Mesendoderm (in vitro differentiated cells): ENCODE results near the gene MEGF6.

Experiments
- DNase-seq: peaks from one replicate; pipeline ENCODE4 v3.0.0; 2013
- H2AK5ac ChIP-seq: 2 replicates; pipeline ENCODE4 v1.6.1; 2013; ENCODE audit warnings: low read length, inconsistent platforms
- H2BK120ac ChIP-seq: 2 replicates; pipeline ENCODE4 v1.6.1; 2013; ENCODE audit warnings: low read depth, mild to moderate bottlenecking, low read length, moderate library complexity, mixed read lengths
- H2BK15ac ChIP-seq: replicated peaks from 2 replicates; pipeline ENCODE4 v1.6.1; 2013; ENCODE audit warnings: low read depth, mild to moderate bottlenecking, moderate library complexity
- H2BK5ac ChIP-seq: 2 replicates; pipeline ENCODE4 v1.6.1; 2013; ENCODE audit warnings: low read length, inconsistent platforms
- H3K18ac ChIP-seq: 2 replicates; pipeline ENCODE4 v1.6.1; 2013; ENCODE audit warnings: mild to moderate bottlenecking, low read length, mixed read lengths
- H3K23ac ChIP-seq: one replicate; pipeline ENCODE4 v1.6.1; 2013; ENCODE audit warnings: low read length
- H3K27ac ChIP-seq: 2 replicates; pipeline ENCODE4 v1.5.1; 2013; ENCODE audit warnings: low read depth, mild to moderate bottlenecking, inconsistent platforms, low read length, moderate library complexity
- H3K27me3 ChIP-seq: 2 replicates; pipeline ENCODE4 v1.6.1; 2013; ENCODE audit warnings: low read length, control low read depth, mild to moderate bottlenecking, inconsistent platforms; ENCODE audit not compliant: insufficient read depth, poor library complexity
- H3K36me3 ChIP-seq: 2 replicates; pipeline ENCODE4 v1.6.1; 2013; ENCODE audit warnings: low read length, inconsistent platforms; ENCODE audit not compliant: control insufficient read depth, insufficient read depth
- H3K4ac ChIP-seq: one replicate; pipeline ENCODE4 v1.6.1; 2013; ENCODE audit warnings: low read depth, mild to moderate bottlenecking, low read length, moderate library complexity
- H3K4me1 ChIP-seq: 2 replicates; pipeline ENCODE4 v1.6.1; 2013; ENCODE audit warnings: low read depth, low read length, inconsistent platforms; ENCODE audit not compliant: control insufficient read depth
- H3K4me2 ChIP-seq: 2 replicates; pipeline ENCODE4 v1.6.1; 2013; ENCODE audit warnings: low read length
- H3K4me3 ChIP-seq: 2 replicates; pipeline ENCODE4 v1.5.1; 2013; ENCODE audit warnings: mild to moderate bottlenecking, low read length
- H3K56ac ChIP-seq: one replicate; pipeline ENCODE4 v1.6.1; 2013; ENCODE audit warnings: low read length
- H3K79me1 ChIP-seq: 2 replicates; pipeline ENCODE4 v1.6.1; 2013; ENCODE audit warnings: low read length, inconsistent platforms
- H3K79me2 ChIP-seq: 2 replicates; pipeline ENCODE4 v1.6.1; 2013; ENCODE audit warnings: mild to moderate bottlenecking, low read length; ENCODE audit not compliant: control insufficient read depth, insufficient read depth
- H3K9ac ChIP-seq: 2 replicates; pipeline ENCODE4 v1.6.1; 2013; ENCODE audit warnings: low read length, inconsistent platforms
- H4K5ac ChIP-seq: one replicate; pipeline ENCODE4 v1.6.1; 2013; ENCODE audit warnings: low read length
- H4K8ac ChIP-seq: one replicate; pipeline ENCODE4 v1.6.1; 2013; ENCODE audit warnings: low read depth, mild to moderate bottlenecking, control low read depth, low read length, moderate library complexity
- WGBS: extraction: QIAGEN DNeasy Blood & Tissue Kit; methylation state at CpG from one replicate; pipeline ENCODE4 v1.1.7; 2013; ENCODE audit warnings: low lambda C conversion rate, missing lambda C conversion rate; ENCODE audit not compliant: insufficient coverage; ENCODE audit errors: extremely low coverage; 5-methylcytosine and 5-hydroxymethylcytosine counted together

Gene MEGF6

DNA sequence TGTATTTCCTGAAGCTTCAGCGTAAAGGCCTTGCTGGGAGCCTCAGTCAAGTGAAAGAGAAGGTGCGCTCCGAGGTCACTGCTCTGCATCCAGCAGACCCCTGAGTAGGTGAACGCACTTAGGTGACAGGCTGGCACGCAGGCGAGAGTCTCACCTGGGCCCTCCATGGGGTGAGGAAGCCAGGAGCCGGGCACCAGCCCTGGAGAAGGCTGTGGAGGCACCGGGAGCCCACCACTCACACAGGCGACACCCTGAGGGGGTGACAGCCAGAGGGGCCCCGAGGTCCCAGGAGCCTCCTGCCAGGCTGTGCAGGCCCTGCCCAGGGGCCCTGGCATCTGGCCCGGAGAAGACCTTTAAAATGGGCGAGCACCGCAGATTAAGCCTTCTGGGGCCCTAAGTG, 89.2 kb downstream of the MEGF6 start:
- H3K56ac ChIP-seq: no peak overlapping the region
- H3K23ac ChIP-seq: no peak overlapping the region
- H2BK15ac ChIP-seq: no peak overlapping the region
- no peak overlapping the region for H2AK5ac ChIP-seq
- H3K79me2 ChIP-seq: no peaks in the 10 kb centered on the region
- no peak overlapping the region for H3K4me3 ChIP-seq
- DNase-seq: no peak
- no peak overlapping the region for H4K8ac ChIP-seq
- no peak overlapping the region for H4K5ac ChIP-seq
- no peaks in the 10 kb centered on the region for H3K79me1 ChIP-seq
- no peaks in the 10 kb centered on the region for H3K36me3 ChIP-seq
- H3K9ac ChIP-seq: no peak overlapping the region
- WGBS: no CpG with 5 or more reads among the region's 13 CpGs
- no peak overlapping the region for H3K4ac ChIP-seq
- H2BK120ac ChIP-seq: no peak overlapping the region
- no peak overlapping the region for H3K18ac ChIP-seq
- no peaks in the 10 kb centered on the region for H3K27me3 ChIP-seq
- no peaks in the 10 kb centered on the region for H3K4me1 ChIP-seq
- no peak overlapping the region for H3K4me2 ChIP-seq
- H3K27ac ChIP-seq: no peak overlapping the region
- no peak overlapping the region for H2BK5ac ChIP-seq

DNA sequence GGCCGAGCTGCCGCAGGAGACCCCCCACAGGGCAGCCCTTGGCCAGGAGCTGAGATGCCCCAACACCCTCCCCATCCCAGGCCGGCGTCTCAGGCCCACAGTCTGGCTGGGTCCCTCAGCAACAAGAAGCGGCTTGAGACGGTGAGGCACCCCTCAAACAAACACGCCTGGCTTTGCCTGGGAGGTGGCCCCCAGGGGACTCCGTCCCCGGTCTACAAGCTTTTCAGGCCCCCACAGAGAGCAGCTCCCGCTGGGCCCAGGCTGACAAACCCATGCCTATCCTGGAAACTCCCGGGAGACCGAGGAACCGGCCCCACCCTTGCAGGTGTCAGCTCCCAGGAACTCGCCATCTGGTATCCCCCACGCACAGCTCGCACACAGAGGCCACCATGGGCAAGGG, 89.9 kb downstream of the MEGF6 start:
- Histone ChIP-seq H3K4me1 (no peaks in the 10 kb centered on the region), H2BK15ac (no peak overlapping the region), H3K4me2 (no peak overlapping the region), H4K5ac (no peak overlapping the region), H3K4me3 (no peak overlapping the region), H3K27me3 (no peaks in the 10 kb centered on the region), H4K8ac (no peak overlapping the region), H3K9ac (no peak overlapping the region), H3K27ac (no peak overlapping the region), H3K18ac (no peak overlapping the region), H3K36me3 (no peaks in the 10 kb centered on the region), H3K79me1 (no peaks in the 10 kb centered on the region), H3K56ac (no peak overlapping the region), H2BK5ac (no peak overlapping the region), H3K4ac (no peak overlapping the region), H3K23ac (no peak overlapping the region), H2BK120ac (no peak overlapping the region), H2AK5ac (no peak overlapping the region), H3K79me2 (no peaks in the 10 kb centered on the region)
- DNase-seq: no peak
- no CpG with 5 or more reads among the region's 16 CpGs for WGBS

DNA sequence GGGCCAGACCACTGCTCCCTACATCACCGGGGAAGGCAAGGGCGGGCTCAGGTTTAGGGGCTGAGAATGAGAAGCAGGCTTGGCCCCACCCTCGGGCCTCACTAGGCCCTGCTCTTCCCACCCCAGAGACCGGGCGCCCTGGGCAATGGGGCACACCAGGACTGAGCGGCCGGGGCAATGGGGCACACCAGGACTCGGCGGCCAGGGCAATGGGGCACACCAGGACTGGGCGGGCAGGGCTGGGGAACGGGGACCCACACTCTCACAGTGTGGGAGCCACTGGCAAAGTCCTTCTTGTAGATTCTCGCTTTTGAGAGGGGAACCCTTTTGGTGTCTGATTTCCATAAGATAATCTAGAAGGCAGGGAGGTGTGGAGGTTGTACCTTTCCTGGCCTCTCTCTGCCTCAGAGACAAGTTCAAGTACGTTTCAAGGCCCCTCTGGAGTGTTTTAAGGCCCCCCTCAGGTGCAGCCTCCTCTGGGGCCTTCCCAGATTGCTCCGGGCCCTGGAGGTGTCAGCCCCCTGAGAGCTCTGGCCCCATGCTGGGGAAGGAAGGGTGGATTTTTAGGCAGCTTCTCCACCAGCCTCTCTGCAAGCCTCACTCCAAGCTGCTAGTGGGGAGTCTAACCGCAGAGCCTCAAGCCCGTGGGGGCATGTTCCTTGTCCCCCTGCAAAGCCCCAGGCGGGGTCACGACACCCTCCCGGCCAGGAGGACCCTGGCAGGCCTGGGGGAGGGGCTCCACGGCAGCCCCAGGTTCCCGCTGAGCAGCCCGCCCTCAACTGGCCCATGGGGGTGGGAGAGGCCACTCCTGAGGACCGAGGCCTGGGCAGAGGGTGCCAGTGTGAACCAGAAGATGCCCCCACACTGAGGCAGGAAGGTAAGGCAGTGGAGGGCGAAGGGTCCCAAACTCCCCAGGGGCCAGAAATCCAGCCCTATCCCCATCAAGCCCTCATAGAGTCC, 90.6 kb downstream of the MEGF6 start:
- Histone ChIP-seq H2BK5ac (no peak overlapping the region), H4K8ac (no peak overlapping the region), H2BK15ac (no peak overlapping the region), H3K79me1 (no peaks in the 10 kb centered on the region), H3K56ac (no peak overlapping the region), H3K4me3 (no peak overlapping the region), H2AK5ac (no peak overlapping the region), H3K23ac (no peak overlapping the region), H3K36me3 (no peaks in the 10 kb centered on the region), H3K18ac (no peak overlapping the region), H3K27me3 (no peaks in the 10 kb centered on the region), H4K5ac (no peak overlapping the region), H3K4me1 (no peaks in the 10 kb centered on the region), H3K4me2 (no peak overlapping the region), H3K4ac (no peak overlapping the region), H2BK120ac (no peak overlapping the region), H3K79me2 (no peaks in the 10 kb centered on the region), H3K27ac (no peak overlapping the region), H3K9ac (no peak overlapping the region)
- no CpG with 5 or more reads among the region's 24 CpGs for WGBS
- DNase-seq: no peak

DNA sequence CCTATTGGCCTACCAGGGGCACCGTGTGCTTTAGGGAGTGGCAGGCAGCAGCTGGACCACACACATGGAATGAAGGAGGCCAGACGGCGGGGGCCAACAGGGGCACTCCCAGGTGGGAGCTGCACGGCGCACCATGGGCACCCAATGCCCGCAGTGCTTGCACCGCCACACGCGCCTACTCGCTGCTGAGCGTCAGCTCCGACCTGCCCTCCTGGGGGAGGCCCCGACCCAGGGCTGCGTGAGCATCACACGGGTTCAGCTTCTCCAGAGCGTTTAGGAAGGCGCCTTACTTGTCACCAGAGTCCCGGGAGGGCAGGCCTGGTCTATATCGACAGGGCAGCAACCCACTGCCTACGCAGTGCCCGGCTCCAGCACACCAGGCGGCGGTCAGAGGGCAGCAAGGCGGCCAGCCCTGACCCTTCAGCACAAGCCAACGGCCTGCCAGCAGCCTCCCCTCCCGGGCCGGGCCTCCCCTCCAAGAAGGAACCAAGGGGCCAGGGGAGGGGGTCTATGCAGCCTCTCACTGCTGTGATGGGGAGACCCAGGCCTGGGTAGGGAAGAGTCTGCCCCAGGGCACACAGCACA, 91.9 kb downstream of the MEGF6 start:
- Histone ChIP-seq H3K4me2 (no peak overlapping the region), H2BK120ac (no peak overlapping the region), H2BK15ac (no peak overlapping the region), H3K79me2 (no peaks in the 10 kb centered on the region), H3K56ac (no peak overlapping the region), H3K27me3 (no peaks in the 10 kb centered on the region), H3K23ac (no peak overlapping the region), H4K8ac (no peak overlapping the region), H3K9ac (no peak overlapping the region), H3K27ac (no peak overlapping the region), H2AK5ac (no peak overlapping the region), H3K4me3 (no peak overlapping the region), H3K4me1 (no peaks in the 10 kb centered on the region), H3K79me1 (no peaks in the 10 kb centered on the region), H3K36me3 (no peaks in the 10 kb centered on the region), H3K4ac (no peak overlapping the region), H4K5ac (no peak overlapping the region), H3K18ac (no peak overlapping the region), H2BK5ac (no peak overlapping the region)
- no CpG with 5 or more reads among the region's 27 CpGs for WGBS
- no peak for DNase-seq

DNA sequence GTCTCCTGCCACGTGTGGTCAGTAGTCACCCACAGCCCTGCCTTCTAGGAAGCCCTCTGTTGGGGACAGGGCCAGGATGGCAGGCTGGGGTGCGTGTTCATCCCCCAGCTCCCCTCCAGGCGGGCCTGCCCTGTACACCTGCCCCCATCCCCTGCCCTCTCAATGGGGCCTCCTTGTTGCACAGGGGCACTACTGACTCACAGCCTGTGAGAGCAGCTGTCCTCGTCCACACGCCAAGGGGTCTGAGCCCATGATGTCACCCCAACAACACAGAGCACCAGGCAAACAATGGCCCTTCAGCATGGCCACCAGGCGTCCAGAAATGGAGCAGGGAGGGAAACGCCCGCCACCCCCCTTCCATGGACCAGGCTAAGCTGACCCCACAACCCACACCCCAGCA, 92.6 kb downstream of the MEGF6 start:
- WGBS: no CpG with 5 or more reads among the region's 8 CpGs

More for the DNA sequence above, 92.6 kb downstream of the MEGF6 start:
- Histone ChIP-seq H3K36me3 (no peaks in the 10 kb centered on the region), H2BK120ac (no peak overlapping the region), H2AK5ac (no peak overlapping the region), H3K79me1 (no peaks in the 10 kb centered on the region), H2BK5ac (no peak overlapping the region), H3K23ac (no peak overlapping the region), H4K8ac (no peak overlapping the region), H3K4me1 (no peaks in the 10 kb centered on the region), H3K18ac (no peak overlapping the region), H3K4me3 (no peak overlapping the region), H2BK15ac (no peak overlapping the region), H4K5ac (no peak overlapping the region), H3K9ac (no peak overlapping the region), H3K4me2 (no peak overlapping the region), H3K27me3 (no peaks in the 10 kb centered on the region), H3K27ac (no peak overlapping the region), H3K4ac (no peak overlapping the region), H3K56ac (no peak overlapping the region), H3K79me2 (no peaks in the 10 kb centered on the region)
- no peak for DNase-seq
